ENCODE measurements around the gene SPOCK1. TPM values are rescaled to one million over a fixed set of nuclear protein-coding genes. Genes with fewer than 3 reads are reported as not detected.

SPOCK1 gene
- total RNA-seq, 1 experiment from 2014 or later = 10.9 TPM

DNA sequence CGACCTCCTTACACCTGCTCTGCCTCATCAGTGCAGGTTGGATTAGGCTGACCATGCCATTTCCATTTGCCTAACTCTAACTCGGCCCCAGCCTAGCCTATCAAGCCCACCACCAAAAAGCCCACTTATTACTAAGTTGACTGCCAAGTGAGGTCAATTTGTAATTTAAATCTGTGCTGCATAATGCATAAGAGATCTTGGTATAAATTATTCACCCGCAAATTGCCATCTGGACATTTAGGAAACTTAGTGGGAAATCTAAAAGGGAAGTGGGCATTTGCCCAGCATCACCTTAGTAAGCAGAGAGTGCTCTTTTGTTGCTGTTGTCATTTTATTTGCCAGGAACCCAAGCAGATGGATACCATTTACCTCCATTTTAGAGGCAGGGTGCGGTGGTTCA, 143.0 kb downstream of the SPOCK1 start:
- no CpG with 5 or more reads among the region's 4 CpGs for WGBS (ENCODE audit: extremely low coverage, insufficient read length, low lambda C conversion rate)
- H3K27me3 ChIP-seq (ENCODE audit: insufficient read depth, low read length) = no peaks in the 10 kb centered on the region

More for the DNA sequence above, 143.0 kb downstream of the SPOCK1 start:
- H3K27ac Mint-ChIP-seq = no peak overlapping the region
- H3K9me3 ChIP-seq (ENCODE audit: control insufficient read depth, low read depth, low read length) = no peaks in the 10 kb centered on the region
- H2AFZ ChIP-seq (ENCODE audit: low read length) = no peak overlapping the region
- H3K36me3 Mint-ChIP-seq (ENCODE audit: insufficient read depth in 1 of 3, low read depth in 3 of 3) = no peaks in the 10 kb centered on the region
- H3K4me1 Mint-ChIP-seq = peaks cover 3% of the 10 kb centered on the region in 2 experiments; a peak in 1 of 4 replicates
- no peak overlapping the region for H4K91ac ChIP-seq (ENCODE audit: insufficient read length, low read depth, low read length)
- no peak overlapping the region for H3T11ph ChIP-seq (ENCODE audit: low read length)
- no peak overlapping the region for H3K23ac ChIP-seq (ENCODE audit: insufficient read length, low read depth, low read length)
- H3K4ac ChIP-seq (ENCODE audit: low read depth, low read length) = no peak overlapping the region
- no peak overlapping the region for H4K8ac ChIP-seq (replicated peaks; ENCODE audit: insufficient read length, low read depth, low read length)
- H3K27me3 Mint-ChIP-seq (ENCODE audit: low read depth) = peaks cover 2% of the 10 kb centered on the region
- no peak overlapping the region for H3K56ac ChIP-seq (ENCODE audit: insufficient read length, low read depth, low read length)
- no peak for TF ChIP-seq CTCF (conservative IDR thresholded peaks at IDR 0.05)
- H3K9me3 Mint-ChIP-seq = no peaks in the 10 kb centered on the region
- H3K18ac ChIP-seq (ENCODE audit: insufficient read length, low read depth, low read length) = no peak overlapping the region
- no peaks in the 10 kb centered on the region for H3K4me1 ChIP-seq (ENCODE audit: insufficient read depth, low read length)
- no peak overlapping the region for H3K4me3 Mint-ChIP-seq
- no peaks in the 10 kb centered on the region for H3K79me1 ChIP-seq (ENCODE audit: insufficient read depth, low read depth, low read length, poor library complexity, severe bottlenecking)
- H2BK120ac ChIP-seq (ENCODE audit: low read depth, low read length, poor library complexity, severe bottlenecking) = no peak overlapping the region
- no peak overlapping the region for H2BK12ac ChIP-seq (ENCODE audit: insufficient read length, low read depth, low read length)
- DNase-seq = no peak
- no peaks in the 10 kb centered on the region for H3K79me2 ChIP-seq (ENCODE audit: insufficient read depth, low read length)
- no peak overlapping the region for H3K4me2 ChIP-seq (ENCODE audit: insufficient read depth, insufficient read length, low read length)
- H3K9ac ChIP-seq (ENCODE audit: extremely low read depth, insufficient read length, low read length) = no peak overlapping the region
- H2BK20ac ChIP-seq (ENCODE audit: low read depth, low read length, poor library complexity, severe bottlenecking) = no peak overlapping the region
- H4K5ac ChIP-seq (ENCODE audit: insufficient read length, low read depth, low read length) = no peak overlapping the region
- no peak overlapping the region for H2BK15ac ChIP-seq (ENCODE audit: low read depth, low read length)
- H3K27ac ChIP-seq (ENCODE audit: insufficient read length, low read depth, low read length) = no peak overlapping the region
- H4K20me1 ChIP-seq (ENCODE audit: control insufficient read depth, insufficient read depth, insufficient read length) = no peaks in the 10 kb centered on the region
- no peak overlapping the region for H3K14ac ChIP-seq (ENCODE audit: insufficient read depth, low read length)
- no peak overlapping the region for H2BK5ac ChIP-seq (ENCODE audit: insufficient read length, low read length)
- no peak overlapping the region for H2AK5ac ChIP-seq (ENCODE audit: insufficient read length, low read length)
- H3K23me2 ChIP-seq (ENCODE audit: insufficient read length, low read depth, low read length, poor library complexity, severe bottlenecking) = no peaks in the 10 kb centered on the region

Data from H9 (cell line).